NOMO-1 treated with DMSO at 0.1 percent for 48 hours (cell line): ENCODE measurements around the gene EXOG.
"Not testable (repeated sequence)": the region's sequence is repeated elsewhere in the genome, so short reads cannot be mapped to it uniquely, and the experiment has no call there.

ENCODE experiments used
- DNase-seq: peaks from one replicate; lab custom pipeline; 2025; ENCODE audit not compliant: unreplicated experiment; lab: John Stamatoyannopoulos, UW

EXOG gene

DNA sequence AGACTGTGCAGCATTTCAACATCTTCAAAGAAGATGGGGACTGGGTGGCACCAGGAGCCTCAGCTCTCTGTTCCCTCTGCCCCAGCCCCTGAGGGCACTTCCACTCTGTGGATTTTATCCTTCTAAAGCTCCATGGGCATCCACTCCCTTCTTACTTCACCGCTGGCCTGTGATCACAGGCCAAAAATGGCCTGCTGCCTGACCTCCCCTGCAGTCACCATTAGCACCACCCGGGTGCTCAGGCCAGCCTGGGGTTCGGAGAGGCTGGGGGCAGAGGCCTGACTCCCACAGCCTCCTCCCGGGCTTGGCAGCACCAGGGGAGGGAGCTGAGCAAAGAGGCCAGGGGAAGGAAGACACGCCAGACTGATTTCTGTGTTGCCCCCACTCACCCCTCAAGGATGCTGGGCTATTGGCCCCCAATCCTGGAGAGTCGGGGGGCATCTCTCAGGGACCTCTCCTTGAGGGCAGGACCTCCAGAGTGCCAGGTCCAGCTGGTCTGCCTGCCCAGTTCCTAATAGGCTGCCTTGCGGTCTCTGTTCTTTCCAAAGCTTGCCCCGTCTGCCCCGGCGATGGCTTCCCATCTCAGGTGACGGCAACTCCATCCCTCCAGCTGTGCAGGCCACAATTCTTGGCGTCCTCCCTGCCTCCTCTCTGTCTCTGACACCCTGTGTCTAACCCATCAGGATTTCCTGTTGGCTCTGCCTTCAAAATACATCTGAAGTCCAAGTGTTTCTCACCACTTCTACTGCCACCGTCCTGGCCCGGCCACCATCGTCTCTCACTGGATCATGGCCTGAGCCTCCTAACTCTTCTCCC, 67.1 kb downstream of the EXOG start:
- no peak for DNase-seq

- DNase-seq = no peak
These were observed 67.7 kb downstream of the EXOG start for GRCh38 chr3:38563886-38564270.

- no peak for DNase-seq
These were observed 68.6 kb downstream of the EXOG start for GRCh38 chr3:38564631-38565338.

GRCh38 chr3:38565339-38566214, 69.4 kb downstream of the EXOG start:
- DNase-seq = no peak

DNA sequence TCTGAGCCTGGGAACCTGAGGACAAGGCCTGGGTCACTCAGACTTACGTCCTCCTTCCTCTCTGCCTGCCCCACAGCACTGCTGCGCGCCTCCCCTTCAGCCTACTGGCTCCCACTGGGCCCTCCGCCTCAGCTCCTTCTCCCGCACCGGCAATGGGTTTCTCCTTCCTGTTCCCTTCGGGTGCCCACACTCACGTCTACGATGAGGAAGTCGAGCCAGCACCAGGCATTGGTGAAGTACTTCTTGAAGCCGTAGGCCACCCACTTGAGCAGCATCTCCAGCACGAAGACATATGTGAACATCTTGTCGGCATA, 70.0 kb downstream of the EXOG start:
- no peak for DNase-seq

GRCh38 chr3:38566794-38567193, 70.7 kb downstream of the EXOG start:
- not testable (repeated sequence) for DNase-seq

DNA sequence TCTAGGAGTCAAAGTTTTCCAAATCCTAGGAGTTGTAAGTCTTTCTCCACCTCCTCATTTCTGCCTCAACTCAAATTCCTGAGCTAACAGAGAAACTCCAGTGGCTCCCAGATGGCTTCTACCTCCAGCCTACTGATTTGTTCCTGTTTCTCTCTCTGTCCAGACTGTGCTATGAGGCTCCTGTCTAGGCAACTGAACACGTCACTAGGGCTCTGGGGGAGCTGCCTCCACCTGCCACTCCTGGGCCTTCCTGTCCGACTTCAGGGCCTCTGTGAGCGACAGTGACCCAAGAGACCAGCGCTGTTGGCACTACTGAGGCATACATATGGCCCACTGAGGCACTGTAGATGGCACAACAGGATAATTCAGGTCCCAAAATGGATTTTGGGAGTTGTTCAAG, 71.4 kb downstream of the EXOG start:
- no peak for DNase-seq

- DNase-seq = no peak
These were observed 77.0 kb downstream of the EXOG start for GRCh38 chr3:38573111-38573510.

DNA sequence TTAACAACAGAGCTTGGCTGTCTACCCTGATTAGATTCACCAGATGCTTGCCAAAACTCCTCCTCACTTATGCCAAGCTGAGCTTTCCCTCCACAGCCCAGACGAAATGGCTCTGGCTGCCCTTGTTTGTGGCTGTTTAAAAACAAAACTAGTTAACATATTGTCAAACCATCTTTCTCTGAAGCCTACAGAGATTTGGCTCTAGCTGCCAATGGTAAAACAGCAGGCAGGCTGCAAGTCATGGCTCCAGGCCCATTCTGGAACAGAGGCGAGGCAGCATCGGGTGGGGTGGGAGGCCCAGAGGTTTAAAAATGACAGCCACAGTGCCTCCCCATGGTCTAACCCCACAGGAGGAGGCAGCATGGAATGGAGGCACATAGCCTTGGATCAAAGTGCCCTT, 77.4 kb downstream of the EXOG start:
- DNase-seq = no peak

DNA sequence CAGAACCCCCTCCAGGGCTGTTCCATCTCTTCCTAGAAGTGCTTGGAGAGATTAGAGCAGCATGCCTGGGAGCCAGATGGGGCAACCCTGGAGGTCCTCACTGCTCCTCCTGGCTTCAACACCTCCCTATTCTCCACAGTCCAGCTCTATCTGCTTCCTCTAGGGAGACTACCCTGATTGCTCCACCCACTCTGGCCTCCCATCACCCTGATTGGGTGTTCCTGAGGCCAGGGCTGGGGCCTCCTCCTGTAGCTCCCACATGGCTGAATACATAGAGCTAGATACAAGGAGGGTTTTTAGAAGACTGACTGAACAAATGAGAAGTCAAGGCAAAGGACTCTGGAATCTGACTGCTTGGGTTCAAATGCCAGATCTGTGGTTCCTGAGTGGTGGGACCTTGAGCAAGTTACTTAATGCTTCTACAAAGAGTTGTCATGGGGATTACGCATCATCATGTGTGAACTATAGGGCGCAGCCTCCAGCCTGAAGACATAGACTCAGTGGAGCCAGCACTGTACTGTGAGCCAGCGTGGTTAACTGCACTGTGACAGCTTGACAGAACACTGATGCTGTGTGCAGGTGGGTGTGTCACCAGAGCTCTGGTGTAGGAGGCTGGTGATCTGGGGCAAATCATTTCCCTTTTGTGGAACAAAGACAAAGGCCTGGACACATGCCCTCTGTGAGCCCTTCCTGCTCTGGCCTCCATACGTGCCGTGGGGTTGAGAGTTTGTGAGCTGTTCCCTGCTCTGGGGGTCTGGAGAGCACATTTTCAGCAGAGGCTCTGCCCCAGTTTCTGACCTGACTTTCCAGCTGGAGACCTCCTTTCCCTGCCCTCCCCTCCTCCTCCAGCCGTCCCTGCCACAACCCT, 78.5 kb downstream of the EXOG start:
- DNase-seq = no peak

- no peak for DNase-seq
These were observed 79.2 kb downstream of the EXOG start for GRCh38 chr3:38575279-38575843.
